ENCODE measurements around the gene SMTNL1.

DNA sequence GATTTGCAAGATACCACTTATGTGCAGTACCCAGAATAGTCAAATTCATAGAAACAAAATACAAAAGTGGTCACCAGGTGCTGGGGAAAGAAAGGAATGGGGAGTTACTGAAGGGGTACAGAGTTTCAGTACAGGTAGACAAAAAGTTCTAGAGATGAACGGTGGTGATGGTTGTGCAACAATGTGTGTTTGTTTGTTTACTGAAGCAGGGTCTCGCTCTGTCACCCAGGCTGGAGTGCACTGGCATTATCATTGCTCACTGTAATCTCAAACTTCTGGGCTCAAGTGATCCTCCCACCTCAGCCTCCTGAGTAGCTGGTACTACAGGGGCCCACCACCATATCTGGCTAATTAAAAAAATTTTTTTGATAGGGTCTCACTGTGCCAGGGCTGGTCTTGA is 18.0 kb downstream of the SMTNL1 start:
- TF ChIP-seq SP1 (IDR thresholded peaks at IDR 0.05) (no peak), RXRA (IDR thresholded peaks at IDR 0.05) (no peak)
- TF ChIP-seq, protein P1, sequence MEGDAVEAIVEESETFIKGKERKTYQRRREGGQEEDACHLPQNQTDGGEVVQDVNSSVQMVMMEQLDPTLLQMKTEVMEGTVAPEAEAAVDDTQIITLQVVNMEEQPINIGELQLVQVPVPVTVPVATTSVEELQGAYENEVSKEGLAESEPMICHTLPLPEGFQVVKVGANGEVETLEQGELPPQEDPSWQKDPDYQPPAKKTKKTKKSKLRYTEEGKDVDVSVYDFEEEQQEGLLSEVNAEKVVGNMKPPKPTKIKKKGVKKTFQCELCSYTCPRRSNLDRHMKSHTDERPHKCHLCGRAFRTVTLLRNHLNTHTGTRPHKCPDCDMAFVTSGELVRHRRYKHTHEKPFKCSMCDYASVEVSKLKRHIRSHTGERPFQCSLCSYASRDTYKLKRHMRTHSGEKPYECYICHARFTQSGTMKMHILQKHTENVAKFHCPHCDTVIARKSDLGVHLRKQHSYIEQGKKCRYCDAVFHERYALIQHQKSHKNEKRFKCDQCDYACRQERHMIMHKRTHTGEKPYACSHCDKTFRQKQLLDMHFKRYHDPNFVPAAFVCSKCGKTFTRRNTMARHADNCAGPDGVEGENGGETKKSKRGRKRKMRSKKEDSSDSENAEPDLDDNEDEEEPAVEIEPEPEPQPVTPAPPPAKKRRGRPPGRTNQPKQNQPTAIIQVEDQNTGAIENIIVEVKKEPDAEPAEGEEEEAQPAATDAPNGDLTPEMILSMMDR (IDR thresholded peaks at IDR 0.05; ENCODE audit: low read depth, low read length, missing input control) = no peak
